CD14-positive monocyte (primary cell): ENCODE results near the gene METTL2B. TPM values are rescaled to one million over a fixed set of nuclear protein-coding genes. Genes with fewer than 3 reads are reported as not detected.
"Not testable (repeated sequence)": the region's sequence is repeated elsewhere in the genome, so short reads cannot be mapped to it uniquely, and the experiment has no call there.

ENCODE experiments used
- DNase-seq, 3 donors: peaks; one replicate each; pipeline ENCODE4 v3.0.0-alpha.2; 2011 to 2022
- H2AFZ ChIP-seq: 2 replicates; pipeline ENCODE4 v1.6.0; 2012; ENCODE audit warnings: mild to moderate bottlenecking, low read depth, low read length, inconsistent platforms; ENCODE audit not compliant: insufficient read depth, poor library complexity, severe bottlenecking
- H3K27ac ChIP-seq, 2 donors: 1 replicate in 1 of 2; 2 replicates in 1 of 2; pipeline ENCODE4 v1.5.1; 2012 to 2013; ENCODE audit warnings: low read length in 2 of 2, control low read depth in 1 of 2, inconsistent platforms in 1 of 2, low read depth in 1 of 2, mild to moderate bottlenecking in 1 of 2
- H3K27me3 ChIP-seq, 2 donors: one replicate each; pipeline versions ENCODE4 v1.6.0 to v1.6.1; 2011 to 2013; ENCODE audit warnings: low read length in 2 of 2; ENCODE audit not compliant: control insufficient read depth in 2 of 2, insufficient read depth in 2 of 2
- H3K36me3 ChIP-seq, 2 donors: replicated peaks in 1 of 2; 1 replicate in 1 of 2; 2 replicates in 1 of 2; pipeline versions ENCODE4 v1.5.1 to v1.6.1; 2012 to 2013; ENCODE audit warnings: low read length in 2 of 2, control low read depth in 1 of 2, inconsistent platforms in 1 of 2, mild to moderate bottlenecking in 1 of 2; ENCODE audit not compliant: insufficient read depth in 2 of 2, control insufficient read depth in 1 of 2
- H3K4me1 ChIP-seq, 2 donors: 1 replicate in 1 of 2; 2 replicates in 1 of 2; pipeline versions ENCODE4 v1.5.1 to v1.6.1; 2012 to 2013; ENCODE audit warnings: low read length in 2 of 2, control low read depth in 1 of 2, inconsistent platforms in 1 of 2, mild to moderate bottlenecking in 1 of 2, moderate library complexity in 1 of 2; ENCODE audit not compliant: insufficient read depth in 2 of 2, control insufficient read depth in 1 of 2
- H3K4me2 ChIP-seq: replicated peaks from 2 replicates; pipeline ENCODE3; 2012; ENCODE audit warnings: low read length, moderate library complexity, mild to moderate bottlenecking; ENCODE audit not compliant: poor library complexity, severe bottlenecking; ENCODE audit errors: extremely low read depth
- H3K4me3 ChIP-seq, 3 experiments: fragments of 200-600 bp in 1 of 3; sonication (generic) in 1 of 3; replicated peaks in 1 of 3; 1 replicate in 2 of 3; 2 replicates in 1 of 3; pipeline ENCODE4 v1.5.1; 2011 to 2013; ENCODE audit warnings: low read length in 3 of 3, mild to moderate bottlenecking in 3 of 3, control low read depth in 2 of 3, low read depth in 2 of 3, inconsistent platforms in 1 of 3, moderate library complexity in 1 of 3
- H3K79me2 ChIP-seq: 2 replicates; pipeline ENCODE4 v1.6.0; 2012; ENCODE audit warnings: mild to moderate bottlenecking, control low read depth, inconsistent platforms, low read length, moderate library complexity; ENCODE audit not compliant: insufficient read depth
- H3K9ac ChIP-seq: 2 replicates; pipeline ENCODE4 v1.6.0; 2017; ENCODE audit warnings: low read length, mild to moderate bottlenecking; ENCODE audit not compliant: insufficient read depth, poor library complexity, severe bottlenecking
- H3K9me3 ChIP-seq, 2 donors: replicated peaks in 1 of 2; 1 replicate in 1 of 2; 2 replicates in 1 of 2; pipeline versions ENCODE4 v1.5.1 to v1.6.1; 2012 to 2013; ENCODE audit warnings: low read length in 2 of 2, control low read depth in 1 of 2; ENCODE audit not compliant: control insufficient read depth in 1 of 2, insufficient read depth in 1 of 2
- H4K20me1 ChIP-seq: 2 replicates; pipeline ENCODE4 v1.6.0; 2012; ENCODE audit warnings: mild to moderate bottlenecking, low read length, control low read depth, moderate library complexity; ENCODE audit not compliant: insufficient read depth
- H3K27ac Mint-ChIP-seq, 7 donors: one replicate each; pipeline ENCODE4 v1.8.0; 2020; ENCODE audit warnings: mild to moderate bottlenecking in 7 of 7, mixed read lengths in 7 of 7, moderate library complexity in 6 of 7, inconsistent platforms in 2 of 7
- H3K27me3 Mint-ChIP-seq, 3 donors: one replicate each; pipeline ENCODE4 v1.8.0; 2021 to 2022; ENCODE audit warnings: low read depth in 3 of 3, mild to moderate bottlenecking in 3 of 3, mixed read lengths in 3 of 3, moderate library complexity in 3 of 3, inconsistent platforms in 1 of 3
- H3K36me3 Mint-ChIP-seq, 2 donors: one replicate each; pipeline ENCODE4 v1.8.0; 2020; ENCODE audit warnings: mixed read lengths in 2 of 2, inconsistent platforms in 1 of 2, mild to moderate bottlenecking in 1 of 2
- H3K4me1 Mint-ChIP-seq: one replicate; pipeline ENCODE4 v1.8.0; 2020; ENCODE audit warnings: mild to moderate bottlenecking, mixed read lengths
- H3K4me3 Mint-ChIP-seq, 2 donors: one replicate each; pipeline ENCODE4 v1.8.0; 2020; ENCODE audit warnings: mild to moderate bottlenecking in 2 of 2, mixed read lengths in 2 of 2, moderate library complexity in 1 of 2
- H3K9me3 Mint-ChIP-seq, 7 donors: one replicate each; pipeline ENCODE4 v1.8.0; 2020 to 2022; ENCODE audit warnings: mixed read lengths in 7 of 7, mild to moderate bottlenecking in 6 of 7, moderate library complexity in 6 of 7, inconsistent platforms in 2 of 7
- WGBS: methylation state at CpG from one replicate; pipeline ENCODE4 v1.1.5; 2013; ENCODE audit warnings: missing lambda C conversion rate; ENCODE audit not compliant: insufficient coverage; 5-methylcytosine and 5-hydroxymethylcytosine counted together
- intact Hi-C, 2 donors: fragments of 100-400 bp; cut with micrococcal nuclease; formaldehyde crosslinking; loops; one replicate each; pipeline versions ENCODE4 v1.15.0 to v1.15.1; 2023
- polyA plus RNA-seq, 3 donors: library from polyadenylated mRNA; depleted of rRNA in 1 of 3; unstranded in 2 of 3; stranded (reverse) in 1 of 3; fragments of 300-500 nt in 2 of 3; fragments of >200 nt in 1 of 3; fragmentation: Illumina TruSeq in 2 of 3; gene quantifications; 1 replicate in 2 of 3; 2 replicates in 1 of 3; pipeline ENCODE4 v1.2.3, GENCODE V29; 2012 to 2021

METTL2B gene
- polyA plus RNA-seq, 3 donors: 7.5 to 11.1 (median 10.1) TPM

DNA sequence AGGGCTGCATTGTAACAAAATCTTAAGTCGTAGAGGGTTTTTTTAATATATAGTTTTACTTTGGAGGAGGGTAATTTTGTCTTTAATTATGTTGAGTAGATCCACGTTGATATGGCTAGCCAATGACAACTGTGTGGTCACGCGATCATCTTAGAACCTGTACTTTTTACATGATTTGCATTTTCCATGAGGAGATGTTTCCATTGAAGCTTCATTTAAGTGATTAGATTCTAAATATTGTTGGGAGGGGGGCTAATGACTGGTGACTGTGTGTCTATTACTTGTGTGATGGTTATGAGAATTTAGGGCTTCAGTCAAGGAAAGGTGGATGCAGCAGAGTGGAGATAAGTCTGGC lies 765 bp downstream of the METTL2B start:
- not testable (repeated sequence) for H3K9me3 ChIP-seq, H3K27me3 Mint-ChIP-seq, H3K9me3 Mint-ChIP-seq, H3K27me3 ChIP-seq, H4K20me1 ChIP-seq, DNase-seq
- H3K4me2 ChIP-seq: peak overlapping the region; percentile 62
- WGBS: 11% methylated on average over 3 of the region's 4 CpGs
- Mint-ChIP-seq H3K36me3 (peaks cover 18 to 24% of the 10 kb centered on the region in 2 donors), H3K4me3 (peak overlapping the region; percentile 97 to 98), H3K4me1 (peaks cover 15% of the 10 kb centered on the region), H3K27ac (peak overlapping the region in 6 of 7 donors; percentile 89 to 96 (median 93))
- H3K36me3 ChIP-seq: peaks cover 8 to 31% of the 10 kb centered on the region in 2 donors
- H3K79me2 ChIP-seq: peaks cover 14% of the 10 kb centered on the region
- peak overlapping the region; percentile 68 to 83 (median 73) for H3K4me3 ChIP-seq
- peak overlapping the region; percentile 79 for H3K9ac ChIP-seq
- peak overlapping the region; percentile 78 to 79 for H3K27ac ChIP-seq
- peaks cover 11 to 15% of the 10 kb centered on the region in 2 donors for H3K4me1 ChIP-seq
- H2AFZ ChIP-seq: peak overlapping the region; percentile 90
- intact Hi-C loops: loop anchor here in 1 of 2 donors (10.0 kb wide), 1 partner anchor 57 kb away; no protein-coding TSS in a partner anchor

- no CpG with 5 or more reads among the region's 4 CpGs for WGBS
- H3K9ac ChIP-seq, H3K4me2 ChIP-seq, H3K4me3 Mint-ChIP-seq, H3K27ac ChIP-seq, H3K27ac Mint-ChIP-seq, DNase-seq, H3K4me3 ChIP-seq, H3K9me3 Mint-ChIP-seq, H2AFZ ChIP-seq, H4K20me1 ChIP-seq, H3K27me3 ChIP-seq, H3K9me3 ChIP-seq, H3K27me3 Mint-ChIP-seq: not testable (repeated sequence)
- Mint-ChIP-seq H3K4me1 (peaks cover 15% of the 10 kb centered on the region), H3K36me3 (peaks cover 22 to 34% of the 10 kb centered on the region in 2 donors)
- Histone ChIP-seq H3K36me3 (peaks cover 13 to 39% of the 10 kb centered on the region in 2 donors), H3K79me2 (peaks cover 14% of the 10 kb centered on the region), H3K4me1 (peaks cover 11 to 15% of the 10 kb centered on the region in 2 donors)
- intact Hi-C loops: loop anchor here in 1 of 2 donors (10.0 kb wide), 1 partner anchor 56 kb away; no protein-coding TSS in a partner anchor
These were observed 2.5 kb downstream of the METTL2B start for GRCh38 chr7:128479082-128479481.

GRCh38 chr7:128488134-128488533 lies 11.6 kb downstream of the METTL2B start:
- H3K27me3 ChIP-seq, H3K4me2 ChIP-seq, H3K4me1 ChIP-seq, intact Hi-C loops, H3K9me3 Mint-ChIP-seq, H2AFZ ChIP-seq, H3K4me1 Mint-ChIP-seq, H3K4me3 ChIP-seq, H3K9me3 ChIP-seq, H3K27me3 Mint-ChIP-seq, H3K79me2 ChIP-seq, H3K9ac ChIP-seq, H3K27ac ChIP-seq, H4K20me1 ChIP-seq, H3K4me3 Mint-ChIP-seq, H3K27ac Mint-ChIP-seq, DNase-seq: not testable (repeated sequence)
- peaks cover 31 to 72% of the 10 kb centered on the region in 2 donors for H3K36me3 Mint-ChIP-seq
- peaks cover 11 to 33% of the 10 kb centered on the region in 2 donors for H3K36me3 ChIP-seq
- no CpG with 5 or more reads among the region's 6 CpGs for WGBS
